ENCODE results near the gene PPP3CB. TPM values are rescaled to one million over a fixed set of nuclear protein-coding genes. Genes with fewer than 3 reads are reported as not detected.

PPP3CB gene
- total RNA-seq, 4 donors from 2014 or later = 60.1 to 91.6 (median 68.7) TPM

- H3K27me3 ChIP-seq = no peaks in the 10 kb centered on the region
- peak overlapping the region in 1 of 4 donors; percentile 2 for H3K27ac ChIP-seq
- no peak overlapping the region for H3K4me3 ChIP-seq
- intact Hi-C loops (cut with DNase I; ENCODE audit: low total_unique reads) (no loop called here), in situ Hi-C loops (cut with MboI; ENCODE audit: low sequenced_read_pairs in 4 of 4) (no loop called here)
- no peak for ATAC-seq
- peaks cover 0 to 64% of the 10 kb centered on the region in 2 donors for H3K36me3 ChIP-seq
- H3K9me3 ChIP-seq = no peaks in the 10 kb centered on the region
- no peak for DNase-seq
- peaks cover 4 to 11% of the 10 kb centered on the region in 2 donors for H3K4me1 ChIP-seq
- TF ChIP-seq, protein P1, sequence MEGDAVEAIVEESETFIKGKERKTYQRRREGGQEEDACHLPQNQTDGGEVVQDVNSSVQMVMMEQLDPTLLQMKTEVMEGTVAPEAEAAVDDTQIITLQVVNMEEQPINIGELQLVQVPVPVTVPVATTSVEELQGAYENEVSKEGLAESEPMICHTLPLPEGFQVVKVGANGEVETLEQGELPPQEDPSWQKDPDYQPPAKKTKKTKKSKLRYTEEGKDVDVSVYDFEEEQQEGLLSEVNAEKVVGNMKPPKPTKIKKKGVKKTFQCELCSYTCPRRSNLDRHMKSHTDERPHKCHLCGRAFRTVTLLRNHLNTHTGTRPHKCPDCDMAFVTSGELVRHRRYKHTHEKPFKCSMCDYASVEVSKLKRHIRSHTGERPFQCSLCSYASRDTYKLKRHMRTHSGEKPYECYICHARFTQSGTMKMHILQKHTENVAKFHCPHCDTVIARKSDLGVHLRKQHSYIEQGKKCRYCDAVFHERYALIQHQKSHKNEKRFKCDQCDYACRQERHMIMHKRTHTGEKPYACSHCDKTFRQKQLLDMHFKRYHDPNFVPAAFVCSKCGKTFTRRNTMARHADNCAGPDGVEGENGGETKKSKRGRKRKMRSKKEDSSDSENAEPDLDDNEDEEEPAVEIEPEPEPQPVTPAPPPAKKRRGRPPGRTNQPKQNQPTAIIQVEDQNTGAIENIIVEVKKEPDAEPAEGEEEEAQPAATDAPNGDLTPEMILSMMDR (IDR thresholded peaks at IDR 0.05 in 4 of 5, conservative IDR thresholded peaks at IDR 0.05 in 1 of 5) = no peak
- no peak for TF ChIP-seq POLR2A (IDR thresholded peaks at IDR 0.05)
Measured at GRCh38 chr10:73424478-73424877, 71.3 kb downstream of the PPP3CB start.

GRCh38 chr10:73423309-73423708 is 72.5 kb downstream of the PPP3CB start:
- TF ChIP-seq POLR2A (IDR thresholded peaks at IDR 0.05) = no peak
- TF ChIP-seq, protein P1 (IDR thresholded peaks at IDR 0.05 in 4 of 5, conservative IDR thresholded peaks at IDR 0.05 in 1 of 5) = no peak
- Histone ChIP-seq H3K4me1 (peaks cover 9 to 12% of the 10 kb centered on the region in 2 donors), H3K27ac (peak overlapping the region in 1 of 4 donors; percentile 39), H3K27me3 (no peaks in the 10 kb centered on the region), H3K9me3 (no peaks in the 10 kb centered on the region), H3K4me3 (no peak overlapping the region), H3K36me3 (peaks cover 0 to 63% of the 10 kb centered on the region in 2 donors)
- intact Hi-C loops (cut with DNase I; ENCODE audit: low total_unique reads) (no loop called here), in situ Hi-C loops (cut with MboI; ENCODE audit: low sequenced_read_pairs in 4 of 4) (no loop called here)
- ATAC-seq = no peak
- no peak for DNase-seq

DNA sequence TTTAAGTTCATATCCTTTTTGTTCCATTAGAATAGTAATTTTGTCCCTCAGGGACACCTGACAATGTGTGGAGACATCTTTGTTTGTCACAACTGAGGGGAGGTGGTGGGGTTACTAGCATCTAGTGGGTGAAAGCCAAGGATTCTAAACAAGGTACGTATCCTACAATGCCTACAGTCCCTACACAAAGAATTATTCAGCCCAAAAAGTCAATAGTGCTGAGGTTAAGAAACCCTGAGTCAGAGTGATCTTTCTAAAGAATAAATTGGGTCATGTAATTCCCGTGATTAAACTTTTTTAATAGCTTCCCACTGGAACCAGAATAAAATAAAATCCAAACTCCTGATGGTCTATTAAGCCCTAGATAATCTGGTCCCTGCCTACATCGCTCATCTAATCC is 79.3 kb downstream of the PPP3CB start:
- Histone ChIP-seq H3K36me3 (no peaks in the 10 kb centered on the region), H3K9me3 (no peaks in the 10 kb centered on the region), H3K27ac (peak overlapping the region in 2 of 4 donors; percentile 25 to 42), H3K4me3 (no peak overlapping the region), H3K27me3 (no peaks in the 10 kb centered on the region), H3K4me1 (peaks cover 20 to 35% of the 10 kb centered on the region in 2 donors)
- ATAC-seq = no peak
- DNase-seq = no peak
- intact Hi-C loops (cut with DNase I; ENCODE audit: low total_unique reads) = no loop called here
- TF ChIP-seq, protein P1 (IDR thresholded peaks at IDR 0.05 in 4 of 5, conservative IDR thresholded peaks at IDR 0.05 in 1 of 5) = no peak
- TF ChIP-seq POLR2A (IDR thresholded peaks at IDR 0.05) = no peak
- in situ Hi-C loops (cut with MboI; ENCODE audit: low sequenced_read_pairs in 4 of 4) = no loop called here

- DNase-seq (no peak), ATAC-seq (peak; percentile 22 to 23)
- TF ChIP-seq, protein P1 (IDR thresholded peaks at IDR 0.05 in 4 of 5, conservative IDR thresholded peaks at IDR 0.05 in 1 of 5) = peak in 3 of 5 experiments; percentile 10 to 21 (median 12)
- TF ChIP-seq POLR2A (IDR thresholded peaks at IDR 0.05) = no peak
- Histone ChIP-seq H3K9me3 (no peaks in the 10 kb centered on the region), H3K4me3 (peak overlapping the region; percentile 80 to 96 (median 93)), H3K27ac (peak overlapping the region; percentile 92 to 99 (median 98)), H3K36me3 (no peaks in the 10 kb centered on the region), H3K4me1 (peaks cover 40 to 52% of the 10 kb centered on the region in 2 donors), H3K27me3 (no peaks in the 10 kb centered on the region)
- intact Hi-C loops (cut with DNase I; ENCODE audit: low total_unique reads) (loop anchor here (2.0 to 5.0 kb wide), 3 partner anchors 82 to 228 kb away; partner anchors contain the start of genes MRPS16, MYOZ1 and PPP3CB), in situ Hi-C loops (cut with MboI; ENCODE audit: low sequenced_read_pairs in 4 of 4) (no loop called here)
Measured at GRCh38 chr10:73414230-73414945, 81.4 kb downstream of the PPP3CB start.

Measured in gastrocnemius medialis (tissue), 4 donors.